ENCODE measurements around the gene HDAC7.
A peak's percentile ranks its signal among the peaks of the same experiment; 100 is the strongest.

The HDAC7 gene

DNA sequence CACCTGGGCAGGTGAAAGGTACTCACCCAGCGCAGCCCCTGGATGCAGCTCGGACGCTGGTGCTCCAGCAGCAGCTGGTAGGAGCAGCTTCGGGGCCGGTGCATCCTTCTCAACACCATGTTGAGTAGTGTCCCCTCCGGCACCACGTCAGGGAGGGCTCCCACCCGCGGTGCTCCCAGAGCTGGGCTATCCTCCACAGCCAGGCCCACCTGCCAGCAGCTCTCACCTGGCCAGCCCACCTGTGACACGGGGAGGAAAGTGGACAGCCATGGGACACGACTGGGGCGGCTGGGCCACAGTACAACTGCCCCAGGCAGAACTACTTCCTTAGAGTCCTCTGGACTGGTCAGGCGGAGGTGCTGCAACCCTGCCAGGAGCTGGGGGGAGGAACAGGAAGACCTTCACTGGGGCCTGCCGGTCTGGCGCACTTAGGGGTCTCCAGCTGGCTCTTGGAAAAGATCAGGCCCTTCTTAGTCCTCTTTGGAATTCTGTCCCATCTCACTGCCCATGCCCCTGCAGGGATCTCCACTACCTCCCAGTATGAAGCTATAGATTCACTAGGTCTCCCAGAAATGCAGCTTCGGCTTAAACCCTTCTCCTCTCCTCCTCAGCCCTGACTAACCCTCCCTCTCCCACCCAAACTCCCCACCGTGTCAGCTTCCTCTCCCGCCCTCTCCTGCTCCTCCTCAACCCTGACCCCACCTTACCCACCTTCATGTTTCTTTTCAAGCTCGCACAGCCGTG lies 61.7 kb downstream of the HDAC7 start:
- no peak for DNase-seq

DNA sequence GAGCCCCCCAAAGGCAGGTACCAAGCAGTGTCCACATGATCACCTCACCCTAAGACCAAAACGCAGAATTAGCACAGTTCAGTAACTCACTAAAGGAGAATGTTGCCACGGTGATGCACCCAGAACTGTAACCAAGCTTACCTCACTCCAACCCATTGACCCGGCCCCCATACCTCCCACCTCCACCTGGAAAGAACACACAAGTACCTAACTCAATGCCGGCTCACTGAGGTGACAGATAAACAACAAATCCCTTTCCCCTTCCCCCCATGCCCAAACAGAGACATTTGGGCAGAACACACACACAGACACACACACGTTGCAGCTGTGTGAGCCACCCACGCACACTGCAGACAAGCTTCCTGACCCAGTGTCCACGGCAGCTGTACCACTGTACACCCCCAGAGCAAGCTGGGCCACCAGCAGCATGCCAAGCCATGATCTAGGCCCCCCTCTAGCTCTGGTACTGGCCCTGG lies 62.3 kb downstream of the HDAC7 start:
- no peak for DNase-seq

DNA sequence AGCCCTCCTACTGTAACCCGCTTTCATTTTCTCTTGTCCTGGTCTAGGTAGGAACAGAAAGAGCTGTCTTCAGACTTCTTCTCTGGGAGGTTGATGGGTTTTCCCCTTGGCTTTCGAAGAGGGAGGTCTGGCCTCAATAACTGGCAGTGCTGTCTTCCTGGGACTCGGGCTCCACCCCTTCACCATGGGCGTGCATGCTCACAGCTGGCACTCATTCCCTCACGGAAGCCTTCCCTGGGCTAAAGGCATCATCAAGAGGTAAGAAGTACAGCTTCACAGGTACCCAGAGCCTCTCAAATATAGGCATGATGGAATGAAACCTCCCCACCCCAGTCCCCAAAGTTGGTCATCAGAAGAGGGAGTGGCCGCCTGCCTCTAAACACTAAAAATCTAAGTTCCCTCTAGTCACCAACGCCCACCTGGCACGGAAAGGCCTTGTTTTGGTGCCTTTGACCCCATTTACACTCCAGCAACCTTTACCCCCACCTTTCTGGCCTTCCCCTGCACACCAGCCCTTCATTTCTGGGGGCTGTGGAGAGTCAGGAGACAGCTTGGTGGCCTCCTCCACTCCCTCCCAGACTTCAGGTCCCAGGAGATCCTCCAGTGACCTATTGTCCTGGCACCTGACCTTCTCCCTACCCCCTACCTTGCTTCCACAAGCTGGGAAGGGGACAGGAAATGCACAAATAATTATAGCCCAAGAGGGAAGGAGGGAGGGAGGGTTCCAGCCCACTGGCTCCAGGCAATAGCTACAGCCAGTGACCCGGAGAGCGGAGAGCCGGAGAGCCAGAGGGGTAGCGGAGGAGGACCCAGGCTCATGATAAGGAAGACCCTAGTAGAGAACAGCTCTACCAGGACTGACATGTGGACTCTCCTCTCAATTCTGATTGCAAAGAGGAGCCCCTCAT lies 63.8 kb downstream of the HDAC7 start:
- peak; percentile 64 for DNase-seq

DNA sequence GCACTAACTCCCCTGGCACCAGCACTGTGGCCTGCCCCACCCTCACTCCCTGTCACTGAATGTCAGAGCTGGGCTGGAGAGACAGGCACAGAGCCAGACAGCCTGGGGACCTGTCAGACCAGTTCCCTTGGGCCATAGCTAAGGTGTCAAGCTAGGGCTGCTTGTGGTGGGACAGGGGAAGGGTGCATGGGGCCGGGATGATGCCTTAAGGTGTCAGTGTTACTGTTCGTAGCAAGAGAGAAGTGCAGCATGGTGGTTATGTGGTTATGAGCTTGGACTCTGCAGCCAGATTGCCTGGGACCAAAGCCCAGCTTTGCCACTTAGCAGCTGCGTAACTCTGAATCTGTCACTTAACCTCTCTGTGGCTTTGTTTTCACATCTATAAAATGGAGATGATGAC lies 64.8 kb downstream of the HDAC7 start:
- DNase-seq, result no peak

DNA sequence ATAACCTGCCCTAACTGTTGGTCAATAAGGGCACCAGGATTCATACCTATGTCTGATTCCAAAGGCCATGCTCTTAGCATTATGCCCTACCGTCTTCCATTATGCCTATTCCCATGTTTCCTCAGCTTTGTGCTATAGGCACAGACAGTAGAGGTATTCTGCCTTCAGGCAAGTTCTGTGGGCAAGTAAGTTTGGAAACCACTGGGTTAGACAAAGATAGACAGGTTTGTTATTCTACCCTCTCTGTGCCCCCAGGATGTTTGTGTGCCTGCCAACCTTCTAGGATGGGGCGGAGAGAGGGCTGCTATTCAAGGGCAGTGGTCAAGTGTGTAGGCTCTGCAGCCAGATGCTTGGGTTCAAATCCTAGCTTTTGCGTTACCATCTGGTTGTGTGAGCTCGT lies 65.6 kb downstream of the HDAC7 start:
- no peak for DNase-seq

DNA sequence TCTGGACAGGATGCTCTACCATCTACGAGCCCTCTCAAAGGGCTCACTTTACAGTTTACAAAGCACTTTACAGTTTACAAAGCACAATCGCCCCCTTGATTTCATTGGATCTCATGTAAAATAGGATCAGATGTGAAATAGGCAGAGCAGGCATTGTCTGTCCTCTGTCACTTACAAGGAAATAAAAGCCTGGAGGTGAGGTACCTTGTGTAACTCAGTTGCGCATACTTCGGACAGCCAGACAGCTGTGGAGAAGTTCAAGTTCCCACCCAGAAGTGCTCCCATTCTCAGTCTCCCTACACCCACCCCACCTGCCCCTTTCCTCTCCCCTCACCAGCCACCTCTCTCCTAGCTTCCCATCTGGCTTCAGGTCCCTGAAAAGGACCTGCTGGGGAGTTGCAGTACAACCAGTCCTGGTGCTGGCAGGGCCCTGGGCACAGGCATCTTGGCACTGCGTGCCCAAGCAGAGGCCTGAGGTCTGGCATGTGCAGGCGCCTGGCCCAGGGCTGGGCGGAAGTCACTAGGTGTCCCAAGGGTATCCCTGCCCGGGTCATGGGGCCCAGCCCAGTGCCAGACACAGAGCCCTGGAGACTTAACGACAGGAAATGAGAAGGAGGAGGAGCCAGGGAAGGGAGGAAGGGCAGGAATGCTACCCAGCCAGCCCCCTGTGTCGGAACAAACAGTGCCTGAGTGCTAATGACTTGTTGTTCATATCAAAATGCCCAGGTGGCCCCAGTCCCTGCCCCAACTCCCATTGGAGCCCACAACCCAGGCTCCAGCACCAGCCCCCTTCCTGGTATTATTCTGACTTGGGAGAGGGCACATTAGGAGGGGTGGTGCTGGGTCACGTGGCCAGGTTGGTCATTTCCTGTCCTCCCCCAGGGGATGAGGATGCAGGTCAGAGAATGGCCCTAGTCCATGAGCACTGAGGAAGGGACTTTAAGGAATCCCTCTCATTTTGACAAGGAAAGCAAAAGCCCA lies 66.4 kb downstream of the HDAC7 start:
- DNase-seq, result no peak

DNA sequence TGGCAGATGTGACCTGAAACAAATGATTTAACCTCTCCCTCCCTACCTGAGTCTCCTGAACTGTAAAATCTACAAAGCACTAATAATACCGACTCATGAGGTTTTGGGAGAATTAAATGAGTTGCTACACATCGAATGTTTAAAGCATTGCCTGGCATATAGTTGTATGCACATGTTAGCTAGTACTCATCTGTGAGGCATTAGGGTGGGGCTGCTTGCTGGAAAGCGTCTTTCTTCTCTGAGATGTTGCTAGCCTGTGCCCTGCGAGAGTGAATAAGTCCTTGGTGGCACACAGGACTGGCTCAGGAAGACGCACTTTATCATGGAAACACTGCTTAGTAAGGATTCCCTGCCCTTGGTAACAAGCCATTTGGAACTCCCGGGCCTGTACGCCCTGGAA lies 67.2 kb downstream of the HDAC7 start:
- DNase-seq, result no peak

DNA sequence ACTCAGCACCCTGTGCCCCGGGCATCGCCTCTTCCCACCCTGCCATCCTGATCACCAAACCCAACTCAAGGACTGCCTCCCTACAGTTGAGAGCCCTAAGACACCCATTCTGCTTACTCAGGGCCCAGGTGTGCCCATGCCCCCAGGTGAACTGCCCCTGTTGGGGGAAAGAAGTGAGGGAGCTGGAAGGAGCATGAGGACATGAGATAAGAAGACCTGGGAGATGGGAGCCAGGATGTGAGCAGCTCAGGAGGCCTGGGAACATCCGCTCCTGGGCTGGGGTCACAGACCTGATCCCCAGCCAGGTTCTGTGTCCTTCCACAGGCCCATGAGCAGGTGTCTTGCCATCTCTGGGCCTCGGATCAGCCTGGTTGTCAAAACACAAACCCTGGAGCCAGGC lies 67.6 kb downstream of the HDAC7 start:
- no peak for DNase-seq

DNA sequence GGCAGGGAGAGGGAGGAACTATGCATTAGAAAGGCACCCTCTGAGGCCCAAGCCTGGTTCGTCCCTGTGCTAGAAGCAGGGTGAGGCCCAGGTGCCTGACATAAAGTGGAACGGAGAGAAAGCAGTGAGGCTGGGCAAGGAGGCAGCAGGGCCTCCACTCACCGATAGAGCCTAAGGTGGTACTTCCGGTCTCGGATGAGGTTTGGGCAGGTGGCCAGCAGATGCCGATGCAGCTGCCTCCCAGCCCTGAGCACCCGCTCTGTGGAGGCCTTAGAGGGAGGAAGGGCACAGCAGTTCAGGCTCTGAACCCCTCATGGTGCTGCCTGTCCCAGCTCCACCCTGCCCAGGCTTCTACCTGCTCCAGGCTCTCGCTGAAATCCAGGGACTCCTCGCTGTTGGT lies 68.1 kb downstream of the HDAC7 start:
- DNase-seq, result no peak

DNA sequence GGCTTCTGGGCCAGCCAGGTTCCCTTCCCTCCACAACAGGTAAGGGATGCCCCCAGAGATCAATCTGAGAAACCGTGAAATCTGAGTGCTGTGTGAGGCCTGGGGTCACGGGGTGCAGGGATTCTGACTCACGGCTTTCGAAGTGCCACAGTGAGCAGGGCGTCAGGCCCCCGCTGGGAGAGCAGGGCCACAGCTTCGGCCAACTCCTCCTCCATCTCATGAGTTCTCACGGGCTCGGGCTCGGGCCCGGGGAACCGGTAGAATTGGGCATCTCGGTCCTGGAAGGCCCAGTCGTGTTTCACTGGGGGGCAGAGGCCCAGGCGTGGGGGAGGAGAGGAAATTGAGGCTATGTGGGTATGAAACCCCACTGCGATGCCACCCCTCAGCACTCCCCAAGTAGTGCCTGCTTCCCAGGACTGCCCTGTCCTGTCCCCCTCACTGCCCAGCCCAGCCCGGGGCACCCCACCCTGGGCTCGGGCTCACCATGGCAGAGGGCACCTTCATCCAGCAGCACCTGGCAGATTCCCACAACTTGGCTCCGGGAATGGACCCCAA lies 68.7 kb downstream of the HDAC7 start:
- no peak for DNase-seq

DNA sequence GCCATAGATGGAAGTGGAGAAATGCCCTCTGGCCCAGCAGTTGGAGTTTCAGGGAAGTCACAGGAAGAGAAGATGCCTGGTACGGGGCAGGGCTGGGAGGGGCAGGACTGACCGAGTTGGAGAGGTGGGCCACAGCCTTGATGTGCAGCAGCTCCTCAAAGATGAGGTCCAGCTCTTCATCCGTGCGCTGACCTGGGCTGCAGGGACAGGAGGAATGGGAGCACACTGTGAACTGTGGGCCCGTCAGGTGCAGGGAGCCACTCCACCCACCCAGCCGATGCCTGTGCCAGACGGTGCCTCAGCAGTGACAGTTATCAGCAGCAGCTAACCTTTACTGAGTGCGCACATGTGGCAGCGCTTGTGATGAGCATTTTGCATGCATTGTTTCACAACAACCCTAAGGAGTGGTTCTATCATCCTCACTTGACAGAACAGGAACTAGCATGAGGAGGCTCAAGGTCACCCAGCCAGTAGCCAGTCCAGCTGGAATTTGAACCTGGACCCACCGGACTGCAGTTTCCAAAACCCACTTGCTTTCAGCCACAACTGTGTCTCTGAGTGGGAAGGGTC lies 69.4 kb downstream of the HDAC7 start:
- DNase-seq, result no peak

DNA sequence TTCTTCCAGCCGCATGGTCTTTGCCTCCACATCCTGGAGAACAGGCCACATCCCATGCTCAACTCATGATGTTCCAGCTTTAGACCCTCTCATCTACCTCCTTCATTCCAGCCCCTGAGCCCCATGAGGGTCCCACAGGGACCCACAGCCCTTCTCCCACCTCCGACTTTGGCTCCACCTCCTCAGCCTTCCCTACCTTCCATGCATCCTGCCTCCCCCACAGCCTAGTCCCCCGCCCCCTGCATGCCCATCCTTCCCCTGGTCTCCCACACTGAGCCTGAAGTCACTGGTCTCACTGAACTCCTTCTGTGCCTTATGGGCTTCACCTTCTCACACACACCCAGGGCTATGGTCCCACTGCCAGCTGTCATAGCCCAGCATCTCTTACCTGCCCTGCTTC lies 70.8 kb downstream of the HDAC7 start:
- no peak for DNase-seq

DNA sequence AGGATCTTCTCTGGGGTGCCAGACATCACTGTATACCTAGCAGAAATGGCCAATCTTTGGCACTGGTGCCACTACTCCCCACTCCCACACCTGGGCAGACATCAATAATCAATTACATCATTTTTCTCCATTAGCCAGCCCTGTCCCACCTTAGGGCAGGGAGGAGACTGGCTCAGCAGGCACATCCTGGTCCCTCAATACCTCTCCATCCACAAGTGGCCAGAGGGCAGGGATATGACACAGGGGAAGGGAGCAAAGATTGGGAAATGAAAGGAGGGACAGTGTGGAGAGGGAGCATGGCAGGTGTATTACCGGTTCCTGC lies 71.2 kb downstream of the HDAC7 start:
- no peak for DNase-seq

DNA sequence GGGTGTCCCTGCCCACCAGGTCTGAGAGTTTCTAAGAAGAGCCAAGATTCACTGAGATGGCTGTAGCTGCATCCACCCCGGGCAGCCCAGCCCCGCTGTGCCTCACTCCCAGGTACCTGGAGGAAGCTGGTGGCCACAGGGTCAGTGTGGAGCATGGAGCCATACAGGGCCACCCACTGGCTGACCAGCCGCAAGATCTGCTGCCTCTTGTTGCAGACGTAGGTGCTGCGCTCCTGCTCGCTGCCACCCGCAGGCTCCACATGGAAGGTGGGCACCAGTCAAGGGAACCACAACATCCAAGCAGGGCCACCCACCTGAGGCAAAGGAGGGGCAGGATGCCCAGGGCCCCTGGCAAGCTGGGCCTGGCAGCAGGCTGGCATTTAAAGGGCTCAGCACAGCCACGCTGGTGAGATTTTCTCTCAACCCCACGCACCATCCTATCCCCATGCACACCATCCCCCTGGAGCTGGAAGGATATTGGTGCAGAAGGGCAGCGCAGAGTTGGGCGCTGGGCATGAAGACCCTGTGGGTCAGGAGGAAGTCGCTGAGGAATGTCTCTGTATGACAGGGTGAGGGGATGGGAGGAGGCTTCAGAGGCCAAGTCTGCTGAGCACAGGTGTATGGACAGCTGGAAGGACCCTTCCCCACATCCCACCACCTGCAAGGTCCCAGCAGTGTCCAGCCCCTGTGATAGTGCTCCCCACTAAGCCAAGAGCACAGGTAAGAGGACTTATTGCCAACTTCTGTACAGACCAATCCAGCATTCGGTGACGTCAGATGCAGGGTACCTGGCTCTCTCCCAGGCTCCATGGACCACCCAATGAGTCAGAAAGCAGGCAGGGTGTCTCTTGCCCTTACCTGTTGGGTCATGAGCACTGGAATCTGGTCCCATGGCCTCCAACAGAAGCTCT lies 71.9 kb downstream of the HDAC7 start:
- DNase-seq, result no peak

DNA sequence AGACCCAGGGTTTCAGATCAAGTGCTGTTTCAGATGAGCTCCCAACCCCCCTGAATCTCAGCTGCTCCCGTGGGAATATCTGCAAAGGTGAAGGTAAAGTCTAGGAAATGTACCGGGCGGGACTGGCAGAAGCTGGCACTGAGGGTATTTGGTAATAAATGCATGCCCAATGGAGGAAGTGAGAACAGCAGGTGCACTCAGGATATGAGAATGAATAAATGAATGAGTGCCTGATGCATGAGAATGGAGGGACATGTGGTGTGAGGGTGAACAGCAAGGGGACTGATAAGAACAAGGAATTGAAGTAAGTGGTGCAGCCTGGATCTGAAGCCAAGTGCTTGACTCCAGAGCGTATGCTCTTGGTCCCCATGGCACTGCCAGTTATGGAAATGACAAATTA lies 72.6 kb downstream of the HDAC7 start:
- no peak for DNase-seq

DNA sequence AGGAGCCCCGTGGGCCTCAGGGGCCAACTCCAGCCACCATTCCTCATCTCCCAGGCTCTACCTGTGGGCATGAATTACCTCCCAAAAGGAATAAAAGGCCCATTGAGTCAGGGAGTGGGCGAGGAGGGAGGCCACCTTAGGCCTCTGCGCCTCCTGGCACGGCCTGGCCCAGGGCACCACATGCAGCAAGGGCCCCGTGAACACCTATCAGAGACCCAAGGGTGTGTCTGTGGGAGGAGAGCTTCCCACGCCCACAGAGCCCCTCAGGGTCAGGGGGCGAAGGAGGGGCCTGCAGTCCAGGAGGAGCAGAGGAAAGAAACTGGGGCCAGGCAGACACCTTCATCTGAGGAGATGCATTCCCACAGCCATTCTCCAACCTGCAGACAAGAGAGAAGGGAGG lies 73.2 kb downstream of the HDAC7 start:
- no peak for DNase-seq

DNA sequence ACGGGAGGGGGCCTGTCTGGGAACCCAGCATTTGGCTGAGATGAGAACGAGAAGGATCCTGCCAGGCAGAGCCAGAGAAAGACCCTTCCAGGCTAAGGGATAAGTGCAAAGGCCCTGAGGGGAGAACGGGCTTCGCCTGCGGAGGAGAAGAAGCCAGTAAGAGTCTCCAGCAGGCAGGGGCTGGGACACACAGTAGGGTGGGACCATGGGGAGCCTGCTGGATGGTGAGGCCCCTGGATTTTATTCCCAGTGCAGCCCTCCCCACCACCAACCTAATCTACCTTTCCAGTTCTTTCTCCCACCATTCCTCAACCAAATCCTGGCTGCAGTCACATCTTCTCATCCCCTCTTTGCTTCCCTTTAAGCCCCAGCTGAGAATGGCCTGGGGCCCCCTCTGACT lies 73.6 kb downstream of the HDAC7 start:
- DNase-seq, result no peak

DNA sequence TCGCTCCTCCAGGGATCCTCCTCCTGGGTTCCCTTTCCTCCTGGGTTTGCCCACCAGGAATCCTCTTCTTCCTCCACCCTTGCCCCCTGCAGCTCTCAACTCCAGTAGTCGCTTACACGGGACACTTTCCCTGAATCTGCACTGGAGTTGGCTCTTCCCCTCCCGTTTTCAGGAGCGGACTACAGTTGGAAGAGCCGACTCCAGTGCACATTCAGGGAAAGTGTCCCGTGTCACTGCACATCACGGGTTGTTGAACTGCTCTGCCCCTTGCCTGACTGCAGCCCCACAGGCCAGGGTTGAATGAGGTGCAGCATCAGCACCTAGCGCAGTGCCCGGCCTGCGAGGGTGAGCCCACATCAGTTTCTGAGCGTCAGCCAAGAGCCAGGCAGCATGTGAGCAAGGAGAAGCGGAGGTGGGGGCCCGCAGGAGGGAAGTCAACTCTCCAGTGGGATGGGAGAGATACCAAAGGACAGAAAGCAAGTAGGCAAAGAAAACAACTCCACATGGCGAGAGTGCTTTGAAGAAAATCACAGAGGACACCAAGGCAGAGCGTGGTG lies 74.1 kb downstream of the HDAC7 start:
- no peak for DNase-seq

DNA sequence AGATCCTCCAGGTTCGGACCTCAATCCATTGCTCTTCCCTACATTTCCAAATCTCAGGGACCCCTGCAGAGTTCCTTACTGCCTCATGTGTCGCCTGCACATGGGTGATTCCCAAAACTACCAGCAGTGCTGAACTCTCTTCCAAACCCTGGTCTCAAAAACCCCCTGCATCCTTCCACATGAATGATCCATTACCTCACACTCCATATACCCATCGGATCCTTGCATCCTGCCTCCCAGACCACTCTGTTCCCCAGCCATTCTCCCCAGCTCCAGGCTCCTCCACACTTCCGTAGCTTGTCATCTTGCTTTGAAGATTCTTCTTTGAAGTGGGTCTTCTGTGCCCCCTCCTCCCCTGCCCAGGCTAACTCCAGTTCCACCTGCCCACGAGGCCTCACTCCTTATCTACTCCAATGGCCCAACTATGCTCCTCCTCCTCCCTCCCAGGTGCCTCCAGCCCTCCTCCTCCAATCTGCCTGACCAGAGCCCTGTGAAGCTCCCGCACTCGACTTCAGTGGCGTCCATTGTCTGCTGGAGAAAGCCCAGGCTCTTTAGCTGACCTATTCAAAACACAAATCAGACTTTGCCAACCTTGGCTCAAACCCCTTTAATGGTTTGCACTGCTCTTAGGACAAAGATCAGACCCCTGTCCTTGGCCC lies 74.8 kb downstream of the HDAC7 start:
- no peak for DNase-seq

DNA sequence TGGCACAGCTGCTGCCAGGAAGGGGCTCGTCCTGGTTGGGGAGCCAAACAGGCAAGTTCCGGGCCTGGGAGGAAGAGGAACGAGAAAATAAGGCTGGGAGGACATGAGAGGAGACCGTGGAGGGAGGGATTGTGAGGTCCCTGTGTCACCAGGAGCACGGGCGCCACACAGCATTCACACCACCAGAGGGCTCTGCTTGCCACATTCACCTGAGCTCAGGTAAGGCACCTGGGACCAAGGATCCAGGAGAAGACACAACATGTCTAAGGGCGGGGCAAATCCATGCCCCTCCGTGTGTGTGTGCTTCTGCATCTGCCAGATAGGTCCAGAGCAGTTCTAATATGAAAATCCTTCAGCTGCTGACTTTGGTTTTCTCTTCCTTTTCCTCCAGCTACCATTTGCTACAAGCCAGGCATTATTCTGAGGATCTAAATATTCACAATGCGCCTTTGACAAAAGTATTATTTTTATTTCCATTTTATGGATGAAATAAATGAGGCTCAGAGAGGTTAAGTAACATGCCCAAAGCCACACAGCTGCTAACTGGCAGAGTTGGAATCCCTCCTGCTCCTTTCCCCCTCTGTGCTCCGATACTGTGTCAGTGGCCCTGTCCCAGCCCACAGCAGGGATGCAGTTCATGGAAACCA lies 75.6 kb downstream of the HDAC7 start:
- peak; percentile 59 for DNase-seq
